ENCODE data around the gene FOXL2NB. TPM values are rescaled to one million over a fixed set of nuclear protein-coding genes. Genes with fewer than 3 reads are reported as not detected.

FOXL2NB gene
- total RNA-seq, 1 donor from 2014 or later: not detected

GRCh38 chr3:138947495-138948121 is 591 bp downstream of the FOXL2NB start:
- Mint-ChIP-seq H3K27ac (no peak overlapping the region), H3K36me3 (ENCODE audit: insufficient read depth) (no peaks in the 10 kb centered on the region), H3K9me3 (ENCODE audit: low read depth) (no peaks in the 10 kb centered on the region), H3K27me3 (peaks cover 87% of the 10 kb centered on the region), H3K4me3 (ENCODE audit: low read depth) (peak overlapping the region; percentile 66), H3K4me1 (ENCODE audit: low read depth) (peaks cover 14% of the 10 kb centered on the region)
- DNase-seq (ENCODE audit: low spot score, unreplicated experiment): no peak
- no peak for TF ChIP-seq CTCF (IDR thresholded peaks at IDR 0.05; ENCODE audit: unreplicated experiment)

- H3K9me3 Mint-ChIP-seq (ENCODE audit: low read depth): no peaks in the 10 kb centered on the region
- no peak for DNase-seq (ENCODE audit: low spot score, unreplicated experiment)
- no peak overlapping the region for H3K4me3 Mint-ChIP-seq (ENCODE audit: low read depth)
- no peaks in the 10 kb centered on the region for H3K36me3 Mint-ChIP-seq (ENCODE audit: insufficient read depth)
- no peak overlapping the region for H3K27ac Mint-ChIP-seq
- H3K4me1 Mint-ChIP-seq (ENCODE audit: low read depth): peaks cover 14% of the 10 kb centered on the region
- H3K27me3 Mint-ChIP-seq: peaks cover 87% of the 10 kb centered on the region
- no peak for TF ChIP-seq CTCF (IDR thresholded peaks at IDR 0.05; ENCODE audit: unreplicated experiment)
Measured at GRCh38 chr3:138948371-138949001, 1.5 kb downstream of the FOXL2NB start.

GRCh38 chr3:138949002-138949418 is 2.0 kb downstream of the FOXL2NB start:
- peaks cover 14% of the 10 kb centered on the region for H3K4me1 Mint-ChIP-seq (ENCODE audit: low read depth)
- DNase-seq (ENCODE audit: low spot score, unreplicated experiment): no peak
- H3K36me3 Mint-ChIP-seq (ENCODE audit: insufficient read depth): no peaks in the 10 kb centered on the region
- no peak overlapping the region for H3K4me3 Mint-ChIP-seq (ENCODE audit: low read depth)
- H3K9me3 Mint-ChIP-seq (ENCODE audit: low read depth): no peaks in the 10 kb centered on the region
- peaks cover 87% of the 10 kb centered on the region for H3K27me3 Mint-ChIP-seq
- H3K27ac Mint-ChIP-seq: no peak overlapping the region
- no peak for TF ChIP-seq CTCF (IDR thresholded peaks at IDR 0.05; ENCODE audit: unreplicated experiment)

- Mint-ChIP-seq H3K27me3 (peaks cover 87% of the 10 kb centered on the region), H3K4me3 (ENCODE audit: low read depth) (no peak overlapping the region), H3K36me3 (ENCODE audit: insufficient read depth) (no peaks in the 10 kb centered on the region), H3K27ac (no peak overlapping the region), H3K9me3 (ENCODE audit: low read depth) (no peaks in the 10 kb centered on the region), H3K4me1 (ENCODE audit: low read depth) (peaks cover 12% of the 10 kb centered on the region)
- TF ChIP-seq CTCF (IDR thresholded peaks at IDR 0.05; ENCODE audit: unreplicated experiment): no peak
- DNase-seq (ENCODE audit: low spot score, unreplicated experiment): no peak
Measured at GRCh38 chr3:138949445-138950005, 2.5 kb downstream of the FOXL2NB start.

GRCh38 chr3:138950006-138950644 is 3.1 kb downstream of the FOXL2NB start:
- Mint-ChIP-seq H3K36me3 (ENCODE audit: insufficient read depth) (no peaks in the 10 kb centered on the region), H3K4me1 (ENCODE audit: low read depth) (peaks cover 10% of the 10 kb centered on the region), H3K27ac (no peak overlapping the region), H3K9me3 (ENCODE audit: low read depth) (no peaks in the 10 kb centered on the region), H3K4me3 (ENCODE audit: low read depth) (peak overlapping the region; percentile 29), H3K27me3 (peaks cover 87% of the 10 kb centered on the region)
- DNase-seq (ENCODE audit: low spot score, unreplicated experiment): no peak
- TF ChIP-seq CTCF (IDR thresholded peaks at IDR 0.05; ENCODE audit: unreplicated experiment): peak; percentile 18

Data from progenitor cell of endocrine pancreas (in vitro differentiated cells).